Panc1 (cell line): ENCODE measurements around the gene GPC3. TPM values are rescaled to one million over a fixed set of nuclear protein-coding genes. Genes with fewer than 3 reads are reported as not detected.

Experiments used
- ATAC-seq: fragments of 200-7000 bp; cut with Tn5 transposase; 2 replicates; pipeline ENCODE4 v1.9.1; 2020; ENCODE audit warnings: mild to moderate bottlenecking, moderate library complexity
- BruUV-seq: library from RNA; stranded (reverse); fragments of 400-500 nt; replicated peaks from 2 replicates; lab custom pipeline; 2021; lab: Mats Ljungman, UMichigan
- CTCF ChIA-PET: fragments of 300-600 bp; sonication (Branson Sonifier 250); formaldehyde crosslinking; loops from one replicate; lab custom pipeline; 2022; ENCODE audit warnings: antibody characterized with exemption; lab: Charles Lee
- POLR2A ChIA-PET: fragments of 300-600 bp; sonication (Branson Sonifier 250); formaldehyde crosslinking; loops from one replicate; lab custom pipeline; 2022; ENCODE audit warnings: antibody characterized with exemption; lab: Charles Lee
- DNase-seq: peaks from one replicate; pipeline ENCODE4 v3.0.0-alpha.2; 2010; ENCODE audit warnings: low read depth, low spot score
- H3K27ac ChIP-seq: 2 replicates; pipeline ENCODE4 v1.5.1; 2011; ENCODE audit warnings: mild to moderate bottlenecking, low read length, inconsistent platforms
- H3K27me3 ChIP-seq: fragments of 200-500 bp; sonication (Bioruptor generic); 2 replicates; pipeline ENCODE4 v1.6.0; 2014; ENCODE audit warnings: low read length, inconsistent platforms; ENCODE audit not compliant: control insufficient read depth, insufficient read depth
- H3K36me3 ChIP-seq: fragments of 200-500 bp; sonication (Bioruptor generic); 2 replicates; pipeline ENCODE4 v1.5.1; 2014; ENCODE audit warnings: inconsistent platforms, mild to moderate bottlenecking, low read length, moderate library complexity; ENCODE audit not compliant: control insufficient read depth, insufficient read depth
- H3K4me1 ChIP-seq: 2 replicates; pipeline ENCODE4 v1.5.1; 2011; ENCODE audit warnings: inconsistent platforms, mild to moderate bottlenecking, low read length, moderate library complexity; ENCODE audit not compliant: control insufficient read depth, insufficient read depth
- H3K4me3 ChIP-seq, 2 experiments: 2 replicates each; pipeline ENCODE4 v1.5.1; 2011 to 2012; ENCODE audit warnings: low read depth in 2 of 2, low read length in 2 of 2, mild to moderate bottlenecking in 2 of 2, inconsistent platforms in 1 of 2, moderate library complexity in 1 of 2
- H3K9me3 ChIP-seq: fragments of 200-500 bp; sonication (Bioruptor generic); 2 replicates; pipeline ENCODE4 v1.5.1; 2014; ENCODE audit warnings: low read depth, mild to moderate bottlenecking, inconsistent platforms, low read length, moderate library complexity; ENCODE audit not compliant: control insufficient read depth, insufficient read depth
- CTCF ChIP-seq: fragments of 450-650 bp; IDR thresholded peaks from 2 replicates; pipeline ENCODE4 v1.5.1; 2017; ENCODE audit warnings: mild to moderate bottlenecking
- POLR2AphosphoS5 ChIP-seq: IDR thresholded peaks from 2 replicates; pipeline ENCODE4 v1.6.1; 2012; ENCODE audit warnings: mild to moderate bottlenecking, low read depth, low read length, moderate library complexity
- REST ChIP-seq, 2 experiments: IDR thresholded peaks; 2 replicates each; pipeline ENCODE4 v1.6.1; 2011 to 2012; ENCODE audit warnings: low read depth in 2 of 2, control low read depth in 1 of 2, low read length in 1 of 2, mild to moderate bottlenecking in 1 of 2, moderate library complexity in 1 of 2; ENCODE audit not compliant: insufficient read depth in 1 of 2
- SIN3A ChIP-seq: IDR thresholded peaks from 2 replicates; pipeline ENCODE4 v1.6.1; 2012; ENCODE audit warnings: low read depth, mild to moderate bottlenecking, low read length, moderate library complexity, borderline replicate concordance; ENCODE audit not compliant: insufficient read depth
- TCF7L2 ChIP-seq: IDR thresholded peaks from 2 replicates; pipeline ENCODE4 v1.6.1; 2011; ENCODE audit warnings: mild to moderate bottlenecking, low read depth, low read length, inconsistent platforms
- in situ Hi-C: cut with HindIII; loops from 2 replicates; pipeline ENCODE4 v1.10.0; 2016; ENCODE audit warnings: low sequenced_read_pairs, low pct_unique_long_range_greater_than_20kb
- intact Hi-C: fragments of 100-400 bp; cut with micrococcal nuclease; formaldehyde crosslinking; loops from one replicate; pipeline ENCODE4 v1.10.0; 2022; ENCODE audit not compliant: unreplicated experiment
- total RNA-seq: library from RNA; stranded (reverse); gene quantifications from one replicate; pipeline ENCODE4 v1.2.1, GENCODE V29; 2021; ENCODE audit not compliant: unreplicated experiment

Gene GPC3
- total RNA-seq, 1 experiment from 2014 or later, result 0.95 TPM

- ATAC-seq, result no peak
- Histone ChIP-seq H3K4me3 (no peak overlapping the region), H3K27ac (no peak overlapping the region), H3K9me3 (no peaks in the 10 kb centered on the region), H3K4me1 (no peaks in the 10 kb centered on the region), H3K36me3 (no peaks in the 10 kb centered on the region), H3K27me3 (no peaks in the 10 kb centered on the region)
- DNase-seq, result no peak
- in situ Hi-C loops (no loop called here), intact Hi-C loops (no loop called here)
- ChIA-PET POLR2A (no interaction called here), CTCF (no interaction called here)
- TF ChIP-seq TCF7L2, result no peak
- no peak for TF ChIP-seq POLR2AphosphoS5
- no TSS peak for BruUV-seq
These were observed 474.4 kb downstream of the GPC3 start for GRCh38 chrX:133511041-133511440.

GRCh38 chrX:133497356-133497755, 488.0 kb downstream of the GPC3 start:
- no peak for TF ChIP-seq TCF7L2
- no peak for TF ChIP-seq SIN3A
- no peak for TF ChIP-seq CTCF
- no peak for TF ChIP-seq REST (IDR thresholded peaks at IDR 0.05; ENCODE audit: insufficient read depth in 1 of 2, low read depth in 2 of 2, low read length in 1 of 2)
- no peak for TF ChIP-seq POLR2AphosphoS5
- Histone ChIP-seq H3K4me1 (no peaks in the 10 kb centered on the region), H3K27ac (no peak overlapping the region), H3K9me3 (no peaks in the 10 kb centered on the region), H3K4me3 (no peak overlapping the region), H3K36me3 (no peaks in the 10 kb centered on the region), H3K27me3 (no peaks in the 10 kb centered on the region)
- in situ Hi-C loops, result no loop called here
- DNase-seq (no peak), ATAC-seq (no peak)
- intact Hi-C loops, result no loop called here
- ChIA-PET CTCF (no interaction called here), POLR2A (no interaction called here)
- BruUV-seq, result no TSS peak

- POLR2A ChIA-PET, result no interaction called here
- no peaks in the 10 kb centered on the region for H3K9me3 ChIP-seq
- ATAC-seq (no peak), DNase-seq (no peak)
- no peaks in the 10 kb centered on the region for H3K4me1 ChIP-seq
- in situ Hi-C loops, result no loop called here
- H3K27ac ChIP-seq, result no peak overlapping the region
- H3K36me3 ChIP-seq, result no peaks in the 10 kb centered on the region
- intact Hi-C loops, result no loop called here
- no peak overlapping the region for H3K4me3 ChIP-seq
- H3K27me3 ChIP-seq, result no peaks in the 10 kb centered on the region
- TF ChIP-seq POLR2AphosphoS5 (no peak), REST (IDR thresholded peaks at IDR 0.05; ENCODE audit: insufficient read depth in 1 of 2, low read depth in 2 of 2, low read length in 1 of 2) (no peak), SIN3A (no peak), TCF7L2 (no peak), CTCF (no peak)
- CTCF ChIA-PET, result no interaction called here
- BruUV-seq, result no TSS peak
These were observed 489.7 kb downstream of the GPC3 start for GRCh38 chrX:133495464-133496391.
